H1 (cell line): ENCODE results near the gene MAB21L3. TPM values are rescaled to one million over a fixed set of nuclear protein-coding genes. Genes with fewer than 3 reads are reported as not detected.

Source experiments
- CHD7 ChIP-seq: fragments of 300-600 bp; sonication (generic); IDR thresholded peaks from 2 replicates; pipeline ENCODE4 v1.7.1; 2012; ENCODE audit warnings: low read length, moderate library complexity, mild to moderate bottlenecking, inconsistent platforms; ENCODE audit not compliant: insufficient replicate concordance
- EZH2 ChIP-seq: fragments of 200-600 bp; sonication (generic); IDR thresholded peaks from 2 replicates; pipeline ENCODE4 v1.7.1; 2012; ENCODE audit warnings: low read depth, mild to moderate bottlenecking, moderate library complexity, low read length, inconsistent platforms; ENCODE audit not compliant: severe bottlenecking
- MAX ChIP-seq: IDR thresholded peaks from 2 replicates; pipeline ENCODE4 v1.6.1; 2012; ENCODE audit warnings: inconsistent platforms
- NANOG ChIP-seq: IDR thresholded peaks from 2 replicates; pipeline ENCODE4 v1.6.1; 2011; ENCODE audit warnings: low read length, low read depth, mild to moderate bottlenecking, inconsistent platforms; ENCODE audit not compliant: insufficient read depth, poor library complexity, severe bottlenecking
- POLR2A ChIP-seq, 2 experiments: IDR thresholded peaks; 1 replicate in 1 of 2; 2 replicates in 1 of 2; pipeline ENCODE4 v1.6.1; 2011; ENCODE audit warnings: low read depth in 2 of 2, low read length in 2 of 2, mild to moderate bottlenecking in 2 of 2; ENCODE audit errors: control extremely low read depth in 1 of 2
- POU5F1 ChIP-seq: IDR thresholded peaks from 2 replicates; pipeline ENCODE4 v1.6.1; 2011; ENCODE audit warnings: low read depth, mild to moderate bottlenecking, low read length, moderate library complexity
- RNF2 ChIP-seq: fragments of 200-900, 300-1000 bp; sonication (generic); IDR thresholded peaks from 2 replicates; pipeline ENCODE4 v1.7.1; 2016; ENCODE audit warnings: borderline replicate concordance, low read depth, mild to moderate bottlenecking, antibody characterized with exemption, low read length; ENCODE audit not compliant: poor library complexity, severe bottlenecking; ENCODE audit errors: missing control alignments
- SRF ChIP-seq: IDR thresholded peaks from 2 replicates; pipeline ENCODE4 v1.6.1; 2011; ENCODE audit warnings: mild to moderate bottlenecking, low read depth, low read length, moderate library complexity
- TAF1 ChIP-seq: IDR thresholded peaks from 2 replicates; pipeline ENCODE4 v1.6.1; 2011; ENCODE audit warnings: mild to moderate bottlenecking, low read depth, low read length
- TBP ChIP-seq: IDR thresholded peaks from 2 replicates; pipeline ENCODE4 v1.6.1; 2011; ENCODE audit warnings: low read depth, low read length, improper control_type of control experiment
- polyA plus RNA-seq, 7 experiments: library from polyadenylated mRNA; depleted of rRNA in 3 of 7; stranded (reverse) in 5 of 7; unstranded in 2 of 7; fragments of >200 nt in 5 of 7; fragments of 200-250 nt in 2 of 7; gene quantifications; 1 replicate in 5 of 7; 2 replicates in 1 of 7; 4 replicates in 1 of 7; pipeline versions ENCODE4 v1.2.1 to v1.2.3, GENCODE V29; 2011 to 2013; ENCODE audit warnings: missing spikeins in 2 of 7, mixed read lengths in 2 of 7
- total RNA-seq: library from RNA; stranded (reverse); fragmentation: NEBNext Ultra II Directional; extraction: Animal tissue kit (Norgen Biotek cat#: 25700); gene quantifications from 2 replicates; pipeline ENCODE4 v1.2.1, GENCODE V29; 2021

The MAB21L3 gene
- total and polyA plus RNA-seq, 2 of the 8 experiments (the other 6 are each of a cell fraction or from before 2014, with no cell fraction given), result not detected

GRCh38 chr1:116168277-116169032 is 57.3 kb downstream of the MAB21L3 start (continued):
- TF ChIP-seq POLR2A (IDR thresholded peaks at IDR 0.05; ENCODE audit: control extremely low read depth in 1 of 2, low read depth in 2 of 2, low read length in 2 of 2) (peak in 1 of 2 experiments; percentile 18; a peak in 1 of 3 replicates), CHD7 (no peak), SRF (no peak), TAF1 (peak; percentile 46), RNF2 (no peak), POU5F1 (no peak), NANOG (no peak), TBP (peak; percentile 31; the same call in 1 of the 2 replicates), EZH2 (no peak), MAX (peak; percentile 77)
